ENCODE data around the gene CHURC1.
"Not testable (repeated sequence)": the region's sequence is repeated elsewhere in the genome, so short reads cannot be mapped to it uniquely, and the experiment has no call there.

Gene CHURC1

GRCh38 chr14:64906022-64906421 lies 8.2 kb upstream of the CHURC1 start:
- DNase-seq (ENCODE audit: low read depth in 1 of 2, low spot score in 1 of 2): no peak

DNA sequence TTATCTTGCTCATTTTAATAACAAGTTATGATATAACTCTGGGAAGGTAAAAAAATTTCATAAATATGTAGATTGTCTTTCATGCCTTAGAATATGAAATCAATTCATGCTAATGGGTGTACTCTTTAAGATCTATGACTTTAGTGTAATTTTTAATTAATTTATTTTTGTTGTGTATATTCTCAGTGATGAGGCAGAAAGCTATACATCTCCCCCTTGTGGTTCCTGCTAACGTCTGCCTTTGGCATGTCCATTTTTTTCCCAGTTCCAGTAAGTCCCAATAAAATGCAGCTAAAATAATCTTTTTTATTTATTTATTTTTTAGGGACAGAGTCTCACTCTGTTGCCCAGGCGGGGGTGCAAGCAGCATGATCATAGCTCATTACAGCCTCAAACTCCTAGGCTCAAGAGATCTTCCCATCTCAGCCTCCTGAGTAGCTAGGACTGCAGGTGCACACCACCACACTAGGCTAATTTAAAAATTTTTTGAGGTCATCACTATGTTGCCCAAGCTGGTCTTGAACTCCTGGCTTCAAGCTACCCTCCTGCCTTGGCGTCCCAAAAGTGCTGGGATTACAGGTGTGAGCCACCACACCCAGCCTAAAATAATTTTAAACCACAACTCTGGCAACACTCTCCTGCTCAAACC lies 3.3 kb upstream of the CHURC1 start:
- no peak for DNase-seq (ENCODE audit: low read depth in 1 of 2, low spot score in 1 of 2)

DNA sequence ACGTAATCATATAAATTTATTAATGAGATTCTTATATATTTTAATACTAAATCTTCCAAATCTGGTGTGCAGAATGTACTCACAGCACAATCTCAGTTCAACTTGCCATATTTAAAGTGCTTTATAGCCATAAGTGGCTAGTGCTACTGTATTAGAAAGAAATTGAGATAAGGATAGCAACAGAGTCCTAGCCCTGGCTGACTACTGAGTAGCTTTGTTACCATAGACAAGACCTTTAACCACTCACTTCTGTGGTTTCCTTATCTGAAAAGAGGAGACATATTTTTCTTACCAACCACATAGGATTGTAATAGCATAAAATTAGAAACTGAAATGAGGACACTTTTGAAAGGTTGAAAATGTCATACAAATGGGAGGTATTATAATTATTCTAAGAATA lies 2.0 kb upstream of the CHURC1 start:
- no peak for DNase-seq (ENCODE audit: low read depth in 1 of 2, low spot score in 1 of 2)

DNA sequence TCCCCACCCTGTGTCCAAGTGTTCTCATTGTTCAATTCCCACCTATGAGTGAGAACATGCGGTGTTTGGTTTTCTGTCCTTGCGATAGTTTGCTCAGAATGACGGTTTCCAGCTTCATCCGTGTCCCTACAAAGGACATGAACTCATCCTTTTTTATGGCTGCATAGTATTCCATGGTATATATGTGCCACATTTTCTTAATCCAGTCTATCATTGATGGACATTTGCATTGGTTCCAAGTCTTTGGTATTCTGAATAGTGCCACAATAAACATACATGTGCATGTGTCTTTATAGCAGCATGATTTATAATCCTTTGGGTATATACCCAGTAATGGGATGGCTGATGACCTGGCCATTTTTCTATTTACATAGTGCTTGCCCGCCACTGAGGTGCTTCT lies 778 bp upstream of the CHURC1 start:
- not testable (repeated sequence) for DNase-seq (ENCODE audit: low read depth in 1 of 2, low spot score in 1 of 2)

DNA sequence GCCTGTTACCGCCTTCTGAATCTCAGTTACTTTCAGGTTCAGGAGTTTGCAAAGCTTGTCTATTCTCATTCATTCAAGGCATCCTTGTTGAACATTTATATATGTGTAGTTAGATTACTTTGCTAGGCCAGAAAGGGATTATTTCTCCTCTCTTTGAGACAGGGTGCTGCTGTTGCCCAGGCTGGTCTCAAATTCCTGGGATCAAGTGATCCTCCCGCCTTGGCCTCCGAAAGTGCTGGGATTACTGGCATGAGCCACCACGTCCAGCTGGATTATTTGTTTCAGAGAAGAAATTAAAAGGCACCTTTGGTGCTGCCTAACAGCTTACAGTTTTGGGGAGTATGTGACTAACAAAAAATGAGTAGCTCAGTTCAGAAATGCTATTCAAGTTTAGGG lies 772 bp downstream of the CHURC1 start:
- DNase-seq (ENCODE audit: low read depth in 1 of 2, low spot score in 1 of 2): no peak

DNA sequence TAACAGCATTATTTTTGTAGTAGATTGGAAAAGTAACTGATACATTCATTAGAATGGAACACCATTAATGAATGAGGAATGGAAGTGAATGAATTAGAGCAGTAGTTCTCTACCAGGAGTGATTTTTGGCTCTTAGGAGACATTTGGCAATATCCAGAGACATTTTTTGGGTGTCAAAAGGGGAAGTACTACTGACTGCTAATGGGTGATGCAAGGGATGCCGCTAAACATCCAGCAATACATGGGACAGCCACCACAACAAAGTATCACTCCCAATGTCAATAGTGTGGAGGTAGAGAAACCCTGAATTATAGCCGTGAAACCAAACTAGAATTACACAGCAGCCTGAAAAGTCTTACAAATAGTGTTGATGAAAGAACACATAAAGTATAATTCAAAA lies 1.5 kb downstream of the CHURC1 start:
- no peak for DNase-seq (ENCODE audit: low read depth in 1 of 2, low spot score in 1 of 2)

GRCh38 chr14:64918216-64918615 lies 4.0 kb downstream of the CHURC1 start:
- DNase-seq (ENCODE audit: low read depth in 1 of 2, low spot score in 1 of 2): no peak

- no peak for DNase-seq (ENCODE audit: low read depth in 1 of 2, low spot score in 1 of 2)
These were observed 5.0 kb downstream of the CHURC1 start for GRCh38 chr14:64919215-64919614.

DNA sequence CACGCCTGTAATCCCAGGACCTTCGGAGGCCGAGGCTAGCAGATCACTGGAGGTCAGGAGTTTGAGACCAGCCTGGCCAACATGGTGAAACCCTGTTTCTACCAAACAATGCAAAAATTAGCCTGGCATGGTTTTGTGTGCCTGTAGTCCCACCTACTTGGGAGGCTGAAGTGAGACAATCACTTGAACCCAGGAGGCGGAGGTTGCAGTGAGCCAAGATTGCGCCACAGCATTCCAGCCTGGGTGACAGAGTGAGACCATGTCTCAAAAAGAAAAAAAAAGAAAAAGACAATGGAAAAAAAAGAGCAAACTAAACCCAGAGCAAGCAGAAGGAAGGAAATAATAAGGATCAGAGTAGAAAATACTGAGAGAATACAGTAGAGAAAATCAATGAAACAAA lies 5.4 kb downstream of the CHURC1 start:
- DNase-seq (ENCODE audit: low read depth in 1 of 2, low spot score in 1 of 2): no peak

GRCh38 chr14:64920465-64920864 lies 6.2 kb downstream of the CHURC1 start:
- no peak for DNase-seq (ENCODE audit: low read depth in 1 of 2, low spot score in 1 of 2)

GRCh38 chr14:64923015-64923414 lies 8.8 kb downstream of the CHURC1 start:
- DNase-seq (ENCODE audit: low read depth in 1 of 2, low spot score in 1 of 2): no peak

DNA sequence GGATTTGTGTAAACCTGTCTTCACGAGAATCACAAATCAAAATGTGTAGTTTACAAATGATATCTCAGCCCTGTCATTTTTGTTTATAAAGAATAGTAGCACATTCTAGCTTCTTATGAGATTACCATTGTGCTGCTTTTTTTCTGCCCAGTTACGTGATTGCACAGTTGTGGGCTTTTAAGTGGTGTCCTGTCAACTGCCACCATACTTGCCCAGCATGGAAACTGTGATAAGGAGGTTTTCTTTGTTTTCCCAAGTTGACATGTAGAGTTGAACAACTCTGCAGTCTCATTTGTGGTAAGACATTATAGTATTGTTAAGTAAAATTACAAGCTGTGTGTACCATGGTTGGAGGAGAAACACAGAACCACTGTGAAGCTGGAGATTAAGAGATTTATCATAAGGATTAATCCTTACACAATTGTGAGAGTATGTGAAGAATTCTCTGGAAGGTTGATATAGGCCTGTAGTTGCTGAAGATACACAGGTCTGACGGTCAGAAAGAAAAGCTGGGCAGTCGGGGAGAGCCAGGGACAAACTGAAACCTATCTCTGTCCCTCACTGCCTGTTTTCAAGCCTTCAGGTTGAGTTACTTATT lies 12.2 kb downstream of the CHURC1 start:
- DNase-seq (ENCODE audit: low read depth in 1 of 2, low spot score in 1 of 2): no peak

DNA sequence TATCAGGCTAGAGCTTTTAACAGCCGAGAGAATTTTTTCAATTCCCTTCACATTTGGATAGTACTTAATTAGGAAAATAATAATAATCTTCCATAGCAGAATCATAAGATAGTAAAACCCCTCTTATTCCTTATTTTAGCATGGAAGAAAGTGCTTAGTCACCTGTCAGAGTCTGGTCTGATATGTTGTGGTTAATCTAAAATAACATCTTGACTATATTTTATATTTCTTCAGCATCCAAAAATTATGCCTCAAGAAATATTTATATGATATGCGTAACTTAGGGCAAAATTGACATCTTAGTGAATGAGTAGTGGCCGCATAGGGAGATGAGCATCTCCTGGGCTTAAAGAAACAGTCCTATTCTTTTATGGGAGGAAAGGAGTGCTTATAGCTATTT lies 12.8 kb downstream of the CHURC1 start:
- DNase-seq (ENCODE audit: low read depth in 1 of 2, low spot score in 1 of 2): no peak

DNA sequence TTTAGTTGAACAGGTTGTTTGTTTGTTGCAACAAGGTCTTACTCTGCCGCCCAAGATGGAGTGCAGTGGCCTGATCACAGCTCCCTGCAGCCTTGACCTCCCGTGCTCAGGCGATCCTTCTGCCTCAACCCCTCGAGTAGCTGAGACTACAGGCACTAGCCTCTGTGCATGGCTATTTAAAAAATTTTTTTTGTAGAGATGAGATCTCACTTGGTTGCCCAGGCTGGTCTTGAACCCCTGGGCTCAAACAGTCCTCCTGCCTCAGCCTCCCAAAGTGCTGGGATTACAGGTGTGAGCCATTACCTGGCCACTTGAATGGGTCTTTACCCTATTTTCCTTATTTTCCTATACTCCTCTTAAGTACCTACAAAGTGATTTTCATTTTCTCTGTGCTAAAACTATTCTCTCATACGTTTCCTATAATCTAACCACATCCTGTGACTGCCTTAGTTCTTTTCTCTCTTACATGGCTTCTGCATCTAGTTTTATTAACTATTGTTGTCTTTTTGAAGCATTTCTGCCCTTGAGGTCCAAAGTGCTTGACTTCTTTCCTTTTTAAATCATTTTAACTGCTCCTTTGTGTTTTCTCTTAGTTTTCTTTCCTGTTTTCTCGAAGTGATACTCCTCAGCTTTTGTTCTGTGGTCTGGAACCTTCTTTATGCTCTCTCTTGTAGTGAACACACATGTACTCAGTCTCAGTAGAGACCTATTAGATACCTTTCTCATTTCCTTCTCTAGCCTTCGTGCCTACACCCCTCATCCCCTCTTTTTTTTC lies 14.2 kb downstream of the CHURC1 start:
- no peak for DNase-seq (ENCODE audit: low read depth in 1 of 2, low spot score in 1 of 2)

DNA sequence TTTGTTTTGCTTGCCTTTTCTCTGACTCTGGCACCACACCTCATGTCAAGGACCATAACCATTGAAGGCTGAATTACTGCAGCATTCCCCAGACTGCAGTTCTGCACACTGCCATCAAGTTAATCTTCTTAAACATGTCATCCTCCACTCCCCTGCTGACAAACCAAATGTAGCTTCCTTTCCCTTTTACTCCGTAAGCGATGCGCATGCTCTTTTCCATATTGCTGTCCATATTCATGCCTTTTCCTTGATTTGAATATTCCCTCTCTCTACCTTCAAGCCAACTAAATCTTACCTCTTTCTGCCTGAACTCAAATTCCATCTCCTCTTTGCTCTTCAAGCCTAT lies 14.7 kb downstream of the CHURC1 start:
- no peak for DNase-seq (ENCODE audit: low read depth in 1 of 2, low spot score in 1 of 2)

DNA sequence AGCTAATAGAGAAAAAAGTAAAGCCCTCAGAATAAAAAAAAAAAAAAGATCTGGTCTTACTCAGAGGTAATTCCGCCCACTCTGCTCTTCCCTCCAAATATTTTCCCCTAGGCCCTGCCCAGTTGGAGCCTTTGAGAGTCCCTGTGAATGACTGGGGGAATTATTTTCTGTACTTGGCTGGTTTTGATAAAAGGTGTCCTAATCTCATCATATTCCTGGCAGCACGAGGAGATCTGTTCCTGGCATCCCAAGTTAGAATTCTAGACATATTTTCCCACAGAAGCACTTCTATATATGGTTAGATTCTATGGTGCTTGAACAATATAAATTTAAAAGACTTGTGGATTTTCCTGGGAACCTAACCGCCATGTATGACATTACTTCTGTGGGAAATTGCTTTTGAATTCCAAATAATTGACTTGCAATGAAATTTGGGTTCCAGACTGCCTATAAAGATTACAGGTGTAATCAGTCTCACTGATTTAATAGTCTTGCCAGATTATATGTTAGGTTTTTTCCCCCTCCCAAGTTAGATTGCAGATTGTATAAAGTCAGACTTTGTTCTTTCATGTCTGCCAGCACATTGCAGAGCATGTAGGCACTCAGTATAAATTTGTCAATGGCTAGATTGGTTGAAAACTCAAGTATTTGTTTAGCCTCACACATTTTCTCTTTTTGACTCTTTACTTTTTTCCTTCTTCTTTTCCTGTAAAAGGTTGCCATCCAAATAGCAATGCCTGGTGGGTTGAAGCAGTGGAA lies 16.0 kb downstream of the CHURC1 start:
- DNase-seq (ENCODE audit: low read depth in 1 of 2, low spot score in 1 of 2): no peak

- no peak for DNase-seq (ENCODE audit: low read depth in 1 of 2, low spot score in 1 of 2)
These were observed 16.9 kb downstream of the CHURC1 start for GRCh38 chr14:64931123-64931522.

DNA sequence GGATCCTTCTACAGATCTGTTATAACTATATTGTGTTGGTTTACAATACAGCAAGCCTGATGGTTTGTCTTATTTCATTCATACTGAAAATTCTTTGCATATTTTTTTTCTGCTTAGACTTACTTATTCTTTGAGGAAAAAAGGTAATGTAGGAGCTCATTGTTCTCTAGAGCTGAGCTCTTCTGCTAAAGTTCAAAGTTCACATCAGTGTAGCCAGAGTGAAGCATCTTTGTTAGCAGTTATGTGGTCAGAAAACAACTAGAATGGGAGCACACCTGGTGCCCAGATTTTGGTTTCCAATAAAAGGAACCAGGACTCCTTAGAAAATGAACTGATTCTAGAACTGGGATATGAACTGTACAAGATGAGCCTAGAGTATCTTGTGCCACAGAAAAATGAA lies 18.0 kb downstream of the CHURC1 start:
- no peak for DNase-seq (ENCODE audit: low read depth in 1 of 2, low spot score in 1 of 2)

- DNase-seq (ENCODE audit: low read depth in 1 of 2, low spot score in 1 of 2): no peak
These were observed 20.2 kb downstream of the CHURC1 start for GRCh38 chr14:64934338-64934929.

GRCh38 chr14:64935508-64935907 lies 21.3 kb downstream of the CHURC1 start:
- DNase-seq (ENCODE audit: low read depth in 1 of 2, low spot score in 1 of 2): no peak

DNA sequence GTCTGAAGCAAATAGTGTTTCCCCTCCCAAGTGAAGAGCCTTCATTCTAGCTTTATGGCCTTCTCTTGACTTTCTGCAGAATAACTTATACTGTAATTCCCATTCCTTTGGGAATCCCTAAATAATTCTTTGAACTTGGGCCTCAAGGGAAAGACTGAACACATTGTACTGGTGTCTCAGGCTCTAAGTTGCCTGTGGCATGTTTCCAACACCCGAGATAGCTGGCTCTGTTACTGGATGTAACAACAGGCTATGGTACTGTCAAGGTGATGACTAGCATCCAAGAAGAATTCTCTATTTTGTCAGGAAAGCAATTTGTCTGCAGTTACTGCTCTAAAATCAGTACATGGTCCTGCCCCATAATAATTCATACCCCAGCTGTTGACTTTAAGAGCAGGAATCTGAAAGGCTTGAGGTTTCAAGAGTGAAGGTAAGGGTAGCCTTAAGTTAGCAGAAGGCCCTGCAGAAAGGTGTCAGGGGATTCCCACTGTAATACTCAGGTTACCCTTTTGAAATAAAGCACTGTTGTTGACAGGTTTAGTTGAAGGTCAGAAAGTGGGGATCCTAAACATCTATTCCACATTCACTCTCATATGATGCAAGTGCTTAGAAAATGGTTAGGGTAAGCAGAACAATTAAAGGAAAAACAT lies 23.0 kb downstream of the CHURC1 start:
- DNase-seq (ENCODE audit: low read depth in 1 of 2, low spot score in 1 of 2): no peak
